Liver (tissue), 9 donors: ENCODE measurements around the gene STYX. TPM values are rescaled to one million over a fixed set of nuclear protein-coding genes. Genes with fewer than 3 reads are reported as not detected.

ENCODE experiments used
- DNase-seq: peaks from one replicate; pipeline ENCODE4 v3.0.0-alpha.2; 2017; ENCODE audit warnings: low spot score
- H3K27ac ChIP-seq, 2 donors: one replicate each; pipeline ENCODE4 v1.7.0; 2013; ENCODE audit warnings: inconsistent platforms in 2 of 2, low read length in 2 of 2, control low read depth in 1 of 2, low read depth in 1 of 2, mild to moderate bottlenecking in 1 of 2
- H3K27me3 ChIP-seq, 4 donors: one replicate each; pipeline versions ENCODE4 v1.6.1 to v1.7.0; 2013; ENCODE audit warnings: low read length in 3 of 4, inconsistent platforms in 1 of 4, mild to moderate bottlenecking in 1 of 4, moderate library complexity in 1 of 4; ENCODE audit not compliant: control insufficient read depth in 4 of 4, insufficient read depth in 4 of 4
- H3K36me3 ChIP-seq, 4 donors: one replicate each; pipeline versions ENCODE4 v1.6.1 to v1.7.0; 2013; ENCODE audit warnings: low read length in 3 of 4, mild to moderate bottlenecking in 3 of 4, low read depth in 1 of 4, moderate library complexity in 1 of 4; ENCODE audit not compliant: control insufficient read depth in 4 of 4, insufficient read depth in 3 of 4
- H3K4me1 ChIP-seq, 4 donors: one replicate each; pipeline versions ENCODE4 v1.6.1 to v1.7.0; 2013; ENCODE audit warnings: low read length in 3 of 4, mild to moderate bottlenecking in 3 of 4, moderate library complexity in 1 of 4; ENCODE audit not compliant: control insufficient read depth in 4 of 4, insufficient read depth in 4 of 4
- H3K4me3 ChIP-seq, 3 donors: one replicate each; pipeline versions ENCODE4 v1.6.1 to v1.7.0; 2013; ENCODE audit warnings: low read length in 3 of 3, control low read depth in 1 of 3, low read depth in 1 of 3, mild to moderate bottlenecking in 1 of 3
- H3K9ac ChIP-seq, 2 donors: one replicate each; pipeline ENCODE4 v1.7.0; 2013; ENCODE audit warnings: low read length in 2 of 2, mild to moderate bottlenecking in 2 of 2, moderate library complexity in 2 of 2, control low read depth in 1 of 2, low read depth in 1 of 2
- H3K9me3 ChIP-seq, 4 donors: one replicate each; pipeline versions ENCODE4 v1.6.1 to v1.7.0; 2013; ENCODE audit warnings: low read length in 3 of 4; ENCODE audit not compliant: control insufficient read depth in 4 of 4
- EGR1 ChIP-seq, 2 donors: IDR thresholded peaks; 2 replicates each; pipeline ENCODE4 v1.6.1; 2016 to 2018; ENCODE audit warnings: antibody characterized with exemption in 2 of 2, low read depth in 2 of 2
- FOXA1 ChIP-seq: IDR thresholded peaks from 2 replicates; pipeline ENCODE4 v1.6.1; 2016; ENCODE audit warnings: antibody characterized with exemption
- FOXA2 ChIP-seq: IDR thresholded peaks from 2 replicates; pipeline ENCODE4 v1.6.1; 2016; ENCODE audit warnings: antibody characterized with exemption
- GABPA ChIP-seq, 2 donors: IDR thresholded peaks in 1 of 2; conservative IDR thresholded peaks in 1 of 2; 2 replicates each; pipeline ENCODE4 v1.6.1; 2016; ENCODE audit warnings: antibody characterized with exemption in 2 of 2, mild to moderate bottlenecking in 1 of 2, moderate library complexity in 1 of 2
- HNF4A ChIP-seq, 2 donors: conservative IDR thresholded peaks; 2 replicates each; pipeline ENCODE4 v1.6.1; 2016; ENCODE audit warnings: antibody characterized with exemption in 2 of 2, mild to moderate bottlenecking in 2 of 2
- NR2F2 ChIP-seq: IDR thresholded peaks from 2 replicates; pipeline ENCODE4 v1.6.1; 2016; ENCODE audit warnings: antibody characterized with exemption
- RAD21 ChIP-seq, 2 donors: IDR thresholded peaks; 2 replicates each; pipeline ENCODE4 v1.6.1; 2016; ENCODE audit warnings: antibody characterized with exemption in 2 of 2, mild to moderate bottlenecking in 2 of 2
- RXRA ChIP-seq, 2 donors: IDR thresholded peaks; 2 replicates each; pipeline ENCODE4 v1.6.1; 2017 to 2018; ENCODE audit warnings: antibody characterized with exemption in 2 of 2, mild to moderate bottlenecking in 1 of 2
- SP1 ChIP-seq: IDR thresholded peaks from 2 replicates; pipeline ENCODE4 v1.6.1; 2018; ENCODE audit warnings: antibody characterized with exemption, mild to moderate bottlenecking
- YY1 ChIP-seq: IDR thresholded peaks from 2 replicates; pipeline ENCODE4 v1.6.1; 2016; ENCODE audit warnings: antibody characterized with exemption, mild to moderate bottlenecking
- whole genome bisulfite sequencing: extraction: QIAGEN DNeasy Blood & Tissue Kit; methylation state at CpG from one replicate; pipeline ENCODE4 v1.1.7; 2013; 5-methylcytosine and 5-hydroxymethylcytosine counted together
- polyA plus RNA-seq, 2 donors: library from polyadenylated mRNA; stranded (reverse) in 1 of 2; unstranded in 1 of 2; fragments of 200-250 nt in 1 of 2; fragments of >200 nt in 1 of 2; fragmentation: Nextera tagmentation in 1 of 2; extraction: Ambion mirVana in 1 of 2; gene quantifications; one replicate each; pipeline versions ENCODE4 v1.2.1 to v1.2.3, GENCODE V29; 2013 to 2015
- total RNA-seq, 2 donors: library from RNA; depleted of rRNA; stranded (reverse); fragments of >200 nt; gene quantifications; one replicate each; pipeline ENCODE4 v1.2.3, GENCODE V29; 2014
- TF ChIP-seq, protein P1 (sequence below): IDR thresholded peaks from 2 replicates; pipeline ENCODE4 v1.6.1; 2016; ENCODE audit warnings: antibody characterized with exemption
- TF ChIP-seq, protein P2 (sequence below): IDR thresholded peaks from 2 replicates; pipeline ENCODE4 v1.6.1; 2016; ENCODE audit warnings: antibody characterized with exemption
- TF ChIP-seq, protein P3 (sequence below): fragments of 150-350 bp; IDR thresholded peaks from 2 replicates; pipeline ENCODE4 v1.5.1; 2017; ENCODE audit warnings: improper control_type of control experiment, low read depth, low read length; ENCODE audit not compliant: missing input control
- TF ChIP-seq, protein P4 (sequence below): IDR thresholded peaks from 2 replicates; pipeline ENCODE4 v1.6.1; 2016; ENCODE audit warnings: antibody characterized with exemption
- donor health status: healthy.
- donor health status: healthy.
- donor health status: healthy.
- donor health status: healthy.
- donor health status: healthy.

STYX gene
- total and polyA plus RNA-seq, 4 donors: 5.9 to 21.2 (median 17.3) TPM

DNA sequence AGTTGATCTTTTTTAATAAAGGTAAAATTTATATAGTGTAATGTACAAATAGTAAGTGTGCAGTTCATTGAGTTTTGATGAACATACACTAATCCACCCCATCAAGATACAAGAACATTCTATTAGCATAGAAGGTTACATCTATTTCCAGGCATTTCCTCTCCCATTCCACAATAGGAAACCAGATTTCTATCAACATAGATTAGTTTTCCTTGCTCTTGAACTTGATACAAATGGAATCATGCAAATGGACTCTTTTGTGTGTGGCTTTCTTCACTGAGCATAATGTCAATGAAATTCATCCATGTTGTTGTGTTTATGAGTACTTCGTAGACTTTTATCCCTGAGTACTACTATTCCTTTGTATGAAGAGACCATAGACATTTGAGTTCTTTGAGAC, 10.8 kb downstream of the STYX start:
- no peak for DNase-seq
- no peak overlapping the region for H3K4me3 ChIP-seq
- 98% methylated on average over 1 of the region's 1 CpG for WGBS
- no peak for TF ChIP-seq GABPA (IDR thresholded peaks at IDR 0.05 in 1 of 2, conservative IDR thresholded peaks at IDR 0.05 in 1 of 2)
- TF ChIP-seq, protein P1, sequence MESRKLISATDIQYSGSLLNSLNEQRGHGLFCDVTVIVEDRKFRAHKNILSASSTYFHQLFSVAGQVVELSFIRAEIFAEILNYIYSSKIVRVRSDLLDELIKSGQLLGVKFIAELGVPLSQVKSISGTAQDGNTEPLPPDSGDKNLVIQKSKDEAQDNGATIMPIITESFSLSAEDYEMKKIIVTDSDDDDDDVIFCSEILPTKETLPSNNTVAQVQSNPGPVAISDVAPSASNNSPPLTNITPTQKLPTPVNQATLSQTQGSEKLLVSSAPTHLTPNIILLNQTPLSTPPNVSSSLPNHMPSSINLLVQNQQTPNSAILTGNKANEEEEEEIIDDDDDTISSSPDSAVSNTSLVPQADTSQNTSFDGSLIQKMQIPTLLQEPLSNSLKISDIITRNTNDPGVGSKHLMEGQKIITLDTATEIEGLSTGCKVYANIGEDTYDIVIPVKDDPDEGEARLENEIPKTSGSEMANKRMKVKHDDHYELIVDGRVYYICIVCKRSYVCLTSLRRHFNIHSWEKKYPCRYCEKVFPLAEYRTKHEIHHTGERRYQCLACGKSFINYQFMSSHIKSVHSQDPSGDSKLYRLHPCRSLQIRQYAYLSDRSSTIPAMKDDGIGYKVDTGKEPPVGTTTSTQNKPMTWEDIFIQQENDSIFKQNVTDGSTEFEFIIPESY: no peak
- no peak for TF ChIP-seq EGR1 (IDR thresholded peaks at IDR 0.05; ENCODE audit: low read depth in 2 of 2)
- TF ChIP-seq, protein P2, sequence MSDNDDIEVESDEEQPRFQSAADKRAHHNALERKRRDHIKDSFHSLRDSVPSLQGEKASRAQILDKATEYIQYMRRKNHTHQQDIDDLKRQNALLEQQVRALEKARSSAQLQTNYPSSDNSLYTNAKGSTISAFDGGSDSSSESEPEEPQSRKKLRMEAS: no peak
- no peak for TF ChIP-seq YY1
- no peak for TF ChIP-seq NR2F2
- TF ChIP-seq, protein P3, sequence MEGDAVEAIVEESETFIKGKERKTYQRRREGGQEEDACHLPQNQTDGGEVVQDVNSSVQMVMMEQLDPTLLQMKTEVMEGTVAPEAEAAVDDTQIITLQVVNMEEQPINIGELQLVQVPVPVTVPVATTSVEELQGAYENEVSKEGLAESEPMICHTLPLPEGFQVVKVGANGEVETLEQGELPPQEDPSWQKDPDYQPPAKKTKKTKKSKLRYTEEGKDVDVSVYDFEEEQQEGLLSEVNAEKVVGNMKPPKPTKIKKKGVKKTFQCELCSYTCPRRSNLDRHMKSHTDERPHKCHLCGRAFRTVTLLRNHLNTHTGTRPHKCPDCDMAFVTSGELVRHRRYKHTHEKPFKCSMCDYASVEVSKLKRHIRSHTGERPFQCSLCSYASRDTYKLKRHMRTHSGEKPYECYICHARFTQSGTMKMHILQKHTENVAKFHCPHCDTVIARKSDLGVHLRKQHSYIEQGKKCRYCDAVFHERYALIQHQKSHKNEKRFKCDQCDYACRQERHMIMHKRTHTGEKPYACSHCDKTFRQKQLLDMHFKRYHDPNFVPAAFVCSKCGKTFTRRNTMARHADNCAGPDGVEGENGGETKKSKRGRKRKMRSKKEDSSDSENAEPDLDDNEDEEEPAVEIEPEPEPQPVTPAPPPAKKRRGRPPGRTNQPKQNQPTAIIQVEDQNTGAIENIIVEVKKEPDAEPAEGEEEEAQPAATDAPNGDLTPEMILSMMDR: no peak
- TF ChIP-seq FOXA2: no peak
- TF ChIP-seq, protein P4, sequence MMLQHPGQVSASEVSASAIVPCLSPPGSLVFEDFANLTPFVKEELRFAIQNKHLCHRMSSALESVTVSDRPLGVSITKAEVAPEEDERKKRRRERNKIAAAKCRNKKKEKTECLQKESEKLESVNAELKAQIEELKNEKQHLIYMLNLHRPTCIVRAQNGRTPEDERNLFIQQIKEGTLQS: no peak
- no peak for TF ChIP-seq RAD21 (IDR thresholded peaks at IDR 0.05)
- TF ChIP-seq RXRA (IDR thresholded peaks at IDR 0.05): no peak
- no peak for TF ChIP-seq SP1
- no peak for TF ChIP-seq HNF4A (conservative IDR thresholded peaks at IDR 0.05)
- H3K9me3 ChIP-seq: no peaks in the 10 kb centered on the region
- peaks cover 0 to 2% (median under 1%) of the 10 kb centered on the region in 4 donors for H3K36me3 ChIP-seq
- no peaks in the 10 kb centered on the region for H3K27me3 ChIP-seq
- H3K4me1 ChIP-seq: peaks cover 7 to 32% (median 10%) of the 10 kb centered on the region in 4 donors
- no peak overlapping the region for H3K9ac ChIP-seq
- no peak overlapping the region for H3K27ac ChIP-seq

DNA sequence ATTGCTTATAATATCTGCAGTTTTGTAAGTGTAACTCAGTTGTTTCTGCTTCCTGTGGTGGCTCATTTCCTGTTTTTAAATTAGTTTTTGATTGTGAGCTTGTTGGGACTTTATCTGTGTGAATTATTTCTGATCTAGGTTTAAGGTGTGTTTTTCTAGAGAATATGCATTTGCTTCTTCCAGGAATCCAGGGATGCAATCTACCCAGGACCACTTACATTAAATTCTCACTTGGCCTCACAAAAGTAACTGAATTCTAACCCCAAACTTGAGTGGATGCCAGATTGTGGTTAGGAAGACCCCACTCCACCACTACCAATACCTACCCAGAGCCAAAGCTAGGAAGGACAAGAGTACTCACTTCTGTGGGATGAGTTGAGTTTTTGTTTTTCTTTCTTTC, 11.9 kb downstream of the STYX start:
- Histone ChIP-seq H3K9ac (peak overlapping the region in 1 of 2 donors; percentile 78), H3K9me3 (no peaks in the 10 kb centered on the region), H3K4me3 (no peak overlapping the region), H3K4me1 (peaks cover 4 to 22% (median 6%) of the 10 kb centered on the region in 4 donors), H3K27ac (peak overlapping the region; percentile 63 to 67), H3K27me3 (no peaks in the 10 kb centered on the region), H3K36me3 (peaks cover 0 to 5% (median 3%) of the 10 kb centered on the region in 4 donors)
- no peak for TF ChIP-seq EGR1 (IDR thresholded peaks at IDR 0.05; ENCODE audit: low read depth in 2 of 2)
- TF ChIP-seq HNF4A (conservative IDR thresholded peaks at IDR 0.05): no peak
- no peak for TF ChIP-seq FOXA1
- no peak for TF ChIP-seq GABPA (IDR thresholded peaks at IDR 0.05 in 1 of 2, conservative IDR thresholded peaks at IDR 0.05 in 1 of 2)
- no peak for TF ChIP-seq FOXA2
- TF ChIP-seq, protein P4: no peak
- TF ChIP-seq, protein P3: no peak
- no peak for TF ChIP-seq NR2F2
- TF ChIP-seq RXRA (IDR thresholded peaks at IDR 0.05): no peak
- TF ChIP-seq, protein P2: no peak
- DNase-seq: no peak
